Activated CD4-positive, alpha-beta T cell treated with anti-CD3 and anti-CD28 coated beads, Interleukin-2, amount 50 U/mL, for 24 hours (primary cell): ENCODE data around the gene CHN2.

ENCODE experiments used
- DNase-seq, 2 donors: peaks; one replicate each; pipeline ENCODE4 v3.0.0-alpha.2; 2020; ENCODE audit warnings: low read depth in 1 of 2, low spot score in 1 of 2

Gene CHN2

GRCh38 chr7:29281782-29282541 is 87.4 kb downstream of the CHN2 start:
- no peak for DNase-seq

GRCh38 chr7:29282819-29283414 is 88.3 kb downstream of the CHN2 start:
- DNase-seq, result no peak

GRCh38 chr7:29284696-29285443 is 90.3 kb downstream of the CHN2 start:
- no peak for DNase-seq

GRCh38 chr7:29285444-29285793 is 90.8 kb downstream of the CHN2 start:
- peak in 1 of 2 donors; percentile 33 for DNase-seq

DNA sequence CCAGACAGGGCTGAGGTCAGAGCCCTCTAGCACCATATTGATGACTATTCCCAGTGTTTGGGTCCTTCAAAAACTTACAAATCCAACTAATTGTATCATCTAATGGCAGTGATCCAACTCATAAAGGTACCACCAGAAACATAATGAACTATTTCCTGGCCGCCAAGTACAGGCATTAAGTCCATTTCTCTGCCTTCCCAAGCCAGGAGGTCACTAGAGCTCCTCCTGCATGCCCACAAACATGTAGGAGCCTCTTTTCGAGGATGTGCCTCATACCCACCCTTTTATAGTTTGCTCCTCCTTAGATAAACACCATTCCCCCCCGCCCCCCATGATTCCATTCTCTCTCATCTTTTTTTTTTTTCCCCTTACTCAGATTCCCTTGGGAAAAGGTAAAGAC is 91.3 kb downstream of the CHN2 start:
- no peak for DNase-seq

GRCh38 chr7:29287366-29287765 is 92.8 kb downstream of the CHN2 start:
- DNase-seq, result no peak

DNA sequence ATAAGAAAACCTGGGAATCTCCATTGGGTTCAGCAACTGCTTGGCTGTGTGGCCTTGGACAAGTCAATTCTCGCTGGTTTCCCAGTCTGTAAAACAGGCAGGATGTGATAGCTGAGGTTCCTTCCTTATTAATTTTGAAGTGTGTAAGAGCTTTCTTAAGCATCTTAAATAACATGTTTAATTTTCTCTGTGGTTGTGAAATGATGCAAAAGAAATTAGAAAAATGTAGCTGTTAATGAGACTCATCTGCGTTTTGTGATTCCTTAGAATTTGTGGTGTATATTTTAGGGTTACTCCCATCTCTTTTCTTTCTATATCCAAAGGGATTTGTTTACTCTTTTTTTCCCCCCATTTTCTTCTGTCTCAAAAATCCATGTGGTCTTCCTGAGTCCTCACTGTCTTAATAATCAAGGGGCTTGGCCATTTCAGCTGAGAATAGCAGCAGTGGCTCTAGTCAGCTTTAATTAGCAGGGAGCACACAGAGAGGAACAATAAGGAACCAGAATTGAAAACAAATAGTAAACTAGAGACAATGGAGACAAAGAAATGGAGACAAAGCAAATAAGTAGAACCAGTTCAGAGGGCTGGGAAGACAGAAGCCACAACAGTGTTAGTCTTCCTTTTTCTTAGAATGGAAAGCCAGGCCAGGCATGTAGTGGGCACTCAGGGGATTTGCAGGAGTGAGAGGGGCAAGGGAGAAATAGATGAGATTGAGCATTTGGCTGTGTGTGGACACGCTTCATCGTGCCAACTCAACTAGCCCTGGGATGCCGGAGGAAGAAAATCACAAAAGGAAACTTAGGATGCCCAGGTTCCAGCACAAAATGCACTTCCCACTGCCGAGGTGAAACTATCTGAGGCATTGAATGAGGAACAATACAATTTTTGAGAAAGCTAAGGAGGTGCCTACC is 93.9 kb downstream of the CHN2 start:
- DNase-seq, result no peak

DNA sequence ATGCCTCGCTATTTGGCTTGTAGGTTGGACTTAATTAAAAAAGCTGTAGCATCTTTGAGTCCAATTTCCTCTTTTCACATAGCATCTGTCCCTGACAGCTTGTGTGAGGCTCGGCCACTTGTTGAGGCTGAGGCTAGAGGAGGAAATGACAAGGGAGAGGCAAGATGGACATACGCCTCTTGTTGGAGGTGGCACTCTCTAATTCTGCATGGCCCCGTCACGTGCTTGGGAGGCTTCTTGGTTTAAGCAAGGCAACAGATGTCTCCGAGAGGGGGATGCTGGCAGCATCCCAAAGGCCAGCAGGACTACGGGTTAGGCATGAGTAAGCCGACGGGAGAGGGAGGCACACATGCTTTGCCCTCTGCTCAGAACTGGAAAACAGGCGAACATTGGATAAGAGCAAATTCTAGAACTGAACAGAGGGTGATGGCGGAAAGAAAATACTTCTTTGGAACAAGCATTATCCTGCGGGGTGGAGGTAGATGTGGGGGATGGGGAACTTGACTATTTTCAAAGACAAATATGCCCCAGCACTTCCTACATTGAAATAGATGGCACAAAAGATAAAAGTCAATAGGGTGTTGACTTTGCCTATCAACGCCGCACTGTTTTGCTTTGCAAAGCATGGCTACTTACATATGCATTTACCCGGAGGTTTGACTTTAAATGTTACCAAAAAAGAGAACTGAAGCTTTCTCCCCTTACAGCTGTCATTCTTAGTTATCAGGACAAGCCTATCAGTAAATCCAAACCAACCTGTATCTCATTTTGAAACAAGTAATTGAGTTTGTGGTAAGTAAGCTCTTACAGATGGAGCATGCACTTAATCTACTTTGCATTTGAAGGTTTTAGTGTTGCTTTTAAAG is 94.8 kb downstream of the CHN2 start:
- DNase-seq, result no peak

GRCh38 chr7:29290829-29291228 is 96.3 kb downstream of the CHN2 start:
- DNase-seq, result no peak

- no peak for DNase-seq
Measured at GRCh38 chr7:29291723-29292618, 97.4 kb downstream of the CHN2 start.

DNA sequence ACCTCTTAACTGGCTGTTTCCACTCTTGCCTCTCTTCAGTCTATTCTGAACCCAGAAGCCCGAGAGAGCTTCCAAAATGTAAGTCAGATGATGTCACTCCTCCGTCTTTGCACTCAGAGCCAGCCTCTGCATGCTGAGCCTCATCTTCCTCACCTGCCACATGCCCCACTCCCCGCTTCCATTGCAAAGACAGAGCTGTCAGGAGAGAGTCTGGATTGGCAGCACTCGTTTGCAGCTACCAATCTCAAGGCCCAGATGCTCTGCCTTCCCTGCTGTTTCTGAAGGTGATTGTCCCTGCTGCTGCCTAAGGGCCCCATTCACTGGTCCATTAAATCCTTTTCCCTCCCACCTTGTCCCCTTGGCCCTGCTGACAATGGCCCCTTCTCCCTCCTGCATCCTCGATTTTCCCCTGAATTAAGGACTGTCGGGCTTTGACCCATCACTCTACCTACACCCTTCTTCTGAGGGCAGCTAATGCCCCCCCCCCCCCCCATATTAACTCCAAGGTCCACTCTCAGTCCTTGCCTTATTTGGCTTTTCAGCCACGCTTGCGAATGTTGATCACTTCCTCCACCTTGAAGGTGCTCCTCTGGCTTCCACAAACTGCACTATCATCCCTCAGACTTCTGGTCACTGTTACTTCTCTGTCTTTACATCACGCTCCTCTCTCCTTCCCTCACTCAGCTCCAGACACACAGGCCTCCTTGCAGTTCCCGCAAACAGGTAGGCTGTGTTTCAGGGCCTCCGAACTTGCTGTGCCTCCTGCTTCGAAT is 98.5 kb downstream of the CHN2 start:
- DNase-seq, result no peak

- DNase-seq, result no peak
Measured at GRCh38 chr7:29296421-29296820, 101.8 kb downstream of the CHN2 start.

GRCh38 chr7:29297194-29297890 is 102.8 kb downstream of the CHN2 start:
- DNase-seq, result no peak

GRCh38 chr7:29299086-29299485 is 104.5 kb downstream of the CHN2 start:
- DNase-seq, result no peak

DNA sequence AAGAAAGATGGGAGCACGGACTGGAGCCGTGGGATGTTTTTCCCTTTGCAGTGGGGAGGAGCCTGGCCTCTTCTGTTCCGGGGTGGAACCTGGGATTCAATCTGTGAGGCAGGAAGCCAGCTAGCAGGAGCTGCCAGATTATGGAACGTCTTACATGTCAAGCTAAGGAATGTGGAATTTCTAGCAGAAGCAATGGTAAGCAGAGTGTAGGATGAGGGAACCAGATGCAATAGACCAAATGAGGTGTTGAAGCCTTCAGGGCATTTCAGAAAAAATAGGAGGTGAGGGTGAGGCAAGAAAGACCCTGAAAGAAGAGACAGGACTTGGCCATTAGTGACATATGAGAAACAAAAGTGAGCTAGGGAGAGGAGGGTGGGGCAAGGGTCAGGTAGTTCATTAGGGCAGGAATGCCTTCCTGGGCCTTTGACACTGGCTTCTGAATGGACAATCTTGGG is 105.5 kb downstream of the CHN2 start:
- no peak for DNase-seq

- no peak for DNase-seq
Measured at GRCh38 chr7:29300649-29301048, 106.1 kb downstream of the CHN2 start.

GRCh38 chr7:29302666-29303395 is 108.3 kb downstream of the CHN2 start:
- DNase-seq, result no peak
